Erythroblast (primary cell): ENCODE results near the gene KRTAP17-1.

ENCODE experiments used
- GATA1 ChIP-seq: IDR thresholded peaks from 2 replicates; pipeline ENCODE4 v1.6.1; 2011; ENCODE audit warnings: low read depth, mild to moderate bottlenecking, control low read depth, low read length, moderate library complexity
- POLR2A ChIP-seq: IDR thresholded peaks from 2 replicates; pipeline ENCODE4 v1.6.1; 2011; ENCODE audit warnings: mild to moderate bottlenecking, low read length

DNA sequence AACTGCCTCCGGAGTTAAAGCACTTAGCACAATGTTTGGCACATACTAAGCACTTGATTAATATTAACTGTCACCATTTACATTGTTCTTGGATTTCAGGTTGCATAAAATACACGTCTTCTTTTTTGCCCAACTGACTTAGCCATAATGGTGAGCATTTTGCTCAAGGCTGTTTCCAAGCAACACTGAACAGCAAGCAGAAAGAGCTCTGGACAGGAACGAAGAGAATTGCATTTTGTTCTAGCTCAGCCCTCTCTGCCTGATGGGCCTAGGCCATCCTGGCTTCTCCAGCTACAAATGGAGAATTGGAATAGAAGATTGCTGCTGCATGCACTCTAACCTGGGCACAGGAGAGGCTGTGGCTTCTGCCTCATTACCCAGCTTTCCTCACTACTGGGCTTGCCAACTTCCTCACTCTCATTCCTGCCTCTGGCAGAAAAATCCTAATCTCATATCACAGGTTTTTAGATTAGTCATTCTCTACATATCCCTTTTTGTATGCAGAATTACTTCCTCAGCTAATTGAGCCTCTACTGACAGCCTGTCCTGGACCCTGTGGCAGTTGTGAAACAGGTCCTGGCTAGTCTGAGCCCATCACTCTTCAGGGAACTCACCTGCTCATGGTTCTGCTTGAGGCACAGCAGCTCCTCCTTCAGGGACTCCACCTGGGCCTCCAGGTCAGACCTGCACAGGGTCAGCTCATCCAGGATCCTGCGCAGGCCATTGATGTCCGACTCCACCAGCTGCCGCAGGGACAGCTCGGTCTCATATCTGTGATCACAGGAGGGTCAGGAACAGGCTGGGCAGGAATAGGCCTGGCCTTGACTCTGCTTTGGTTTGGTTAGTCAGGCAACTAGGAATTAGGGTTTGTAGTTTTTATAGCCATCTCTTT is 32.6 kb upstream of the KRTAP17-1 start:
- TF ChIP-seq POLR2A (no peak), GATA1 (no peak)
